GM18520 (cell line): ENCODE data around the gene NINJ2.
"Not testable (repeated sequence)": the region's sequence is repeated elsewhere in the genome, so short reads cannot be mapped to it uniquely, and the experiment has no call there.

Source experiments
- ATAC-seq: cut with Tn5 transposase; IDR thresholded peaks from one replicate; pipeline ENCODE4 v1.9.1; 2021; ENCODE audit not compliant: unreplicated experiment

NINJ2 gene

GRCh38 chr12:663293-663871, at the start of gene NINJ2:
NINJ2 (minus strand) TSS chr12:663445; CDS start chr12:663360, 85 bp downstream.
- ATAC-seq: no peak

- ATAC-seq: no peak
Observed at GRCh38 chr12:712172-712863, 49.1 kb upstream of the NINJ2 start.

GRCh38 chr12:709455-710020, 46.3 kb upstream of the NINJ2 start:
- ATAC-seq: no peak

- not testable (repeated sequence) for ATAC-seq
Observed at GRCh38 chr12:708084-708483, 44.8 kb upstream of the NINJ2 start.

GRCh38 chr12:704516-705242, 41.4 kb upstream of the NINJ2 start:
- no peak for ATAC-seq

- ATAC-seq: no peak
Observed at GRCh38 chr12:701896-702539, 38.8 kb upstream of the NINJ2 start.

GRCh38 chr12:700016-700415, 36.8 kb upstream of the NINJ2 start:
- ATAC-seq: no peak

GRCh38 chr12:698222-698621, 35.0 kb upstream of the NINJ2 start:
- ATAC-seq: not testable (repeated sequence)

- no peak for ATAC-seq
Observed at GRCh38 chr12:697481-697880, 34.2 kb upstream of the NINJ2 start.

- ATAC-seq: no peak
Observed at GRCh38 chr12:694734-695503, 31.7 kb upstream of the NINJ2 start.

- no peak for ATAC-seq
Observed at GRCh38 chr12:693934-694533, 30.8 kb upstream of the NINJ2 start.

GRCh38 chr12:692274-692673, 29.0 kb upstream of the NINJ2 start:
- ATAC-seq: no peak

GRCh38 chr12:690466-690865, 27.2 kb upstream of the NINJ2 start:
- no peak for ATAC-seq

- ATAC-seq: peak; percentile 51
Observed at GRCh38 chr12:685388-685787, 22.1 kb upstream of the NINJ2 start.

- no peak for ATAC-seq
Observed at GRCh38 chr12:684416-684815, 21.2 kb upstream of the NINJ2 start.

- ATAC-seq: no peak
Observed at GRCh38 chr12:681568-682256, 18.5 kb upstream of the NINJ2 start.

- ATAC-seq: no peak
Observed at GRCh38 chr12:678747-679712, 15.8 kb upstream of the NINJ2 start.

GRCh38 chr12:675562-675961, 12.3 kb upstream of the NINJ2 start:
- no peak for ATAC-seq
